SK-N-SH treated with all-trans-retinoic acid at 6 μM for 48 hours (cell line): Measurements from ENCODE around the gene CPAMD8.

ENCODE experiments used
- ATAC-seq: fragments of 200-7000 bp; cut with Tn5 transposase; 3 replicates; pipeline ENCODE4 v1.9.1; 2020; ENCODE audit warnings: mild to moderate bottlenecking, moderate library complexity
- ARNTL ChIP-seq: fragments of 450-650 bp; formaldehyde crosslinking; IDR thresholded peaks from 2 replicates; pipeline ENCODE4 v1.5.0; 2020; ENCODE audit warnings: low read depth, mild to moderate bottlenecking, moderate library complexity, borderline replicate concordance
- CSDC2 ChIP-seq: fragments of 250-450 bp; sonication (Bioruptor Pico); IDR thresholded peaks from 2 replicates; pipeline ENCODE4 v1.5.0; 2020; ENCODE audit warnings: mild to moderate bottlenecking, moderate library complexity
- ESRRG ChIP-seq: fragments of 250-450 bp; sonication (Bioruptor Pico); IDR thresholded peaks from 2 replicates; pipeline ENCODE4 v1.6.1; 2021; ENCODE audit warnings: mild to moderate bottlenecking
- GLIS3 ChIP-seq: fragments of 250-450 bp; sonication (Bioruptor Pico); IDR thresholded peaks from 2 replicates; pipeline ENCODE4 v1.5.0; 2020; ENCODE audit warnings: mild to moderate bottlenecking, moderate library complexity
- ISL1 ChIP-seq: fragments of 250-450 bp; sonication (Bioruptor Pico); IDR thresholded peaks from 2 replicates; pipeline ENCODE4 v2.1.2; 2022; ENCODE audit warnings: mild to moderate bottlenecking, moderate library complexity
- OSR1 ChIP-seq: fragments of 250-450 bp; sonication (Bioruptor Pico); IDR thresholded peaks from 2 replicates; pipeline ENCODE4 v1.8.0; 2022; ENCODE audit warnings: moderate library complexity, mild to moderate bottlenecking, inconsistent platforms
- PPARA ChIP-seq: fragments of 250-450 bp; sonication (Bioruptor Pico); IDR thresholded peaks from 2 replicates; pipeline ENCODE4 v1.5.0; 2020; ENCODE audit warnings: mild to moderate bottlenecking, borderline replicate concordance
- RARB ChIP-seq: fragments of 250-450 bp; sonication (Bioruptor Pico); IDR thresholded peaks from 2 replicates; pipeline ENCODE4 v1.8.0; 2021; ENCODE audit warnings: mild to moderate bottlenecking, moderate library complexity
- TCF4 ChIP-seq: fragments of 250-450 bp; sonication (Bioruptor Pico); IDR thresholded peaks from 2 replicates; pipeline ENCODE4 v1.8.0; 2021; ENCODE audit warnings: mild to moderate bottlenecking, moderate library complexity, borderline replicate concordance
- TOX ChIP-seq: fragments of 250-450 bp; sonication (Bioruptor Pico); IDR thresholded peaks from 2 replicates; pipeline ENCODE4 v1.8.0; 2021; ENCODE audit warnings: mild to moderate bottlenecking, moderate library complexity, borderline replicate concordance
- ZFP3 ChIP-seq: fragments of 250-450 bp; sonication (Bioruptor Pico); IDR thresholded peaks from 2 replicates; pipeline ENCODE4 v1.5.0; 2020; ENCODE audit warnings: mild to moderate bottlenecking, moderate library complexity
- ZFP30 ChIP-seq: fragments of 450-650 bp; formaldehyde crosslinking; IDR thresholded peaks from 2 replicates; pipeline ENCODE4 v1.5.0; 2022; ENCODE audit warnings: mild to moderate bottlenecking, moderate library complexity
- ZNF565 ChIP-seq: fragments of 450-650 bp; formaldehyde crosslinking; conservative IDR thresholded peaks from 2 replicates; pipeline ENCODE4 v1.5.0; 2020; ENCODE audit warnings: low read depth, mild to moderate bottlenecking, moderate library complexity
- ZNF8 ChIP-seq: fragments of 450-650 bp; formaldehyde crosslinking; IDR thresholded peaks from 2 replicates; pipeline ENCODE4 v1.5.0; 2020; ENCODE audit warnings: mild to moderate bottlenecking, moderate library complexity
- TF ChIP-seq, protein P1 (sequence below): fragments of 250-450 bp; sonication (Bioruptor Pico); IDR thresholded peaks from 2 replicates; pipeline ENCODE4 v1.5.1; 2020; ENCODE audit warnings: low read depth, mild to moderate bottlenecking, moderate library complexity
- TF ChIP-seq, protein P2 (sequence below): fragments of 250-450 bp; sonication (Bioruptor Pico); IDR thresholded peaks from 2 replicates; pipeline ENCODE4 v1.8.0; 2020; ENCODE audit warnings: mild to moderate bottlenecking, moderate library complexity, borderline replicate concordance
- TF ChIP-seq, protein P3 (sequence below): fragments of 250-450 bp; sonication (Bioruptor Pico); IDR thresholded peaks from 2 replicates; pipeline ENCODE4 v1.8.0; 2021; ENCODE audit warnings: low read depth, mild to moderate bottlenecking, moderate library complexity, borderline replicate concordance
- TF ChIP-seq, protein P4 (sequence below): fragments of 250-450 bp; sonication (Bioruptor Pico); IDR thresholded peaks from 2 replicates; pipeline ENCODE4 v1.5.1; 2021; ENCODE audit warnings: mild to moderate bottlenecking, moderate library complexity

The CPAMD8 gene

DNA sequence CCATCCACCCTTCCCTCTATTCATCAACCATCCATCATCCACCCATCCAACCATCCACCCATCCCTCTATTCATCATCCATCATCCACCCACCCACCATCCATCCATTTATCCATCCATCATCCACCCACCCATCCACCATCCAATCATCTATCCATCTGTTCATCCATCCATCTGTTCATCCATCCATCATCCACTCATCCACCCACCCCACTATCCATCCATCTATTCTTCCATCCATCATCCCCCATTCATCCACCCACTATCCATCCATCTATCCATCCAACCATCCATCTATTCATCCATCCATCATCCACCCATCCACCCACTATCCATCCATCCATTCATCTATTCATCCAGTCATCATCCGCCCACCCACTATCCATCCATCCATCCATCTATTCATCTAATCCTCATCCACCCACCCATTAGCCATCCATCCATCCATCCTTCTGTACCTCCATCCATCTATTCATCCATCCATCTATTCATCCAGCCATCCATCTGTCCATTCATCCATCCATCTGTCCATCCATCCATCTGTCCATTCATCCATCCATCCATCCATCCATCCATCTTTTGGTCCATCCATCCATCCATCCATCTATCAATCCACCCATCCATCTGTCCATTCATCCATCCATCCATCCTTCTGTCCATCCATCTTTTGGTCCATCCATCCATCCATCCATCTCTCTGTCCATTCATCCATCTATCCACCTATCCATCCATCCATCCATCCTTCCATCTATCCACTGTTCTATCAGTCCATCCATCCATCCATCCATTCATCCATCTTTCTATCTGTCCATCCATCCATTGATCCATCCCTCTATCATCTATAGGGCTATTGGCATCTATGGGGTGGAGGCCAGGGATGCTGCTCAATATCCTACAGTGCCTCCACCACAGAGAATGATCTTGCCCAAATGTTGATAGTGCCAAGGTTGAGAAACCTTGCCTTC lies 47.5 kb downstream of the CPAMD8 start (continued):
- TF ChIP-seq, protein P1, sequence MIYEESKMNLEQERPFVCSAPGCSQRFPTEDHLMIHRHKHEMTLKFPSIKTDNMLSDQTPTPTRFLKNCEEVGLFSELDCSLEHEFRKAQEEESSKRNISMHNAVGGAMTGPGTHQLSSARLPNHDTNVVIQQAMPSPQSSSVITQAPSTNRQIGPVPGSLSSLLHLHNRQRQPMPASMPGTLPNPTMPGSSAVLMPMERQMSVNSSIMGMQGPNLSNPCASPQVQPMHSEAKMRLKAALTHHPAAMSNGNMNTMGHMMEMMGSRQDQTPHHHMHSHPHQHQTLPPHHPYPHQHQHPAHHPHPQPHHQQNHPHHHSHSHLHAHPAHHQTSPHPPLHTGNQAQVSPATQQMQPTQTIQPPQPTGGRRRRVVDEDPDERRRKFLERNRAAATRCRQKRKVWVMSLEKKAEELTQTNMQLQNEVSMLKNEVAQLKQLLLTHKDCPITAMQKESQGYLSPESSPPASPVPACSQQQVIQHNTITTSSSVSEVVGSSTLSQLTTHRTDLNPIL (CRISPR knock-in tag) = no peak
- TF ChIP-seq ESRRG (CRISPR knock-in tag) (no peak), ZFP3 (CRISPR knock-in tag) (no peak), ZNF565 (CRISPR knock-in tag) (no peak), PPARA (no peak)

DNA sequence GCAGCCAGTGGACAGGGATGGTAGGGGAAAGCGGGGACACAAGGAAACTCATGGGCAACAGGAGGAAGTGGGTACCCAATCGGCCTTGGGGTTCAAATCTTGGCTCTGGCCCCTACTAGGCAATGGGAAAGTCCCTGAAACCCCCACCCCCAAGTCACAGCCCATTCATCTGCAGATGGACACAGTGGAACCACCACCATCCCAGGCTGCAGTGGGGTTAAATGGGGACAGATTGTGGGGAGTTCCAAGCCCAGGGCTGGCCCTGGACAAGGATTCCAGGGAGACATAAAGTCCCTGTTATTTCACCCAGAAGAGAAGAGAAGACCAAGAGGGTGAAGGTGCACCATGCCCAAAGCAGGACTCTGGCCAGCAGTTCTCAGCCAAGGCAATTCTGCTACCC lies 48.5 kb downstream of the CPAMD8 start:
- no peak for ATAC-seq
- no peak for TF ChIP-seq PPARA
- TF ChIP-seq GLIS3 = no peak
- TF ChIP-seq, protein P1 (CRISPR knock-in tag) = no peak
- TF ChIP-seq OSR1 (CRISPR knock-in tag) = no peak
- TF ChIP-seq TCF4 = no peak
- TF ChIP-seq, protein P2, sequence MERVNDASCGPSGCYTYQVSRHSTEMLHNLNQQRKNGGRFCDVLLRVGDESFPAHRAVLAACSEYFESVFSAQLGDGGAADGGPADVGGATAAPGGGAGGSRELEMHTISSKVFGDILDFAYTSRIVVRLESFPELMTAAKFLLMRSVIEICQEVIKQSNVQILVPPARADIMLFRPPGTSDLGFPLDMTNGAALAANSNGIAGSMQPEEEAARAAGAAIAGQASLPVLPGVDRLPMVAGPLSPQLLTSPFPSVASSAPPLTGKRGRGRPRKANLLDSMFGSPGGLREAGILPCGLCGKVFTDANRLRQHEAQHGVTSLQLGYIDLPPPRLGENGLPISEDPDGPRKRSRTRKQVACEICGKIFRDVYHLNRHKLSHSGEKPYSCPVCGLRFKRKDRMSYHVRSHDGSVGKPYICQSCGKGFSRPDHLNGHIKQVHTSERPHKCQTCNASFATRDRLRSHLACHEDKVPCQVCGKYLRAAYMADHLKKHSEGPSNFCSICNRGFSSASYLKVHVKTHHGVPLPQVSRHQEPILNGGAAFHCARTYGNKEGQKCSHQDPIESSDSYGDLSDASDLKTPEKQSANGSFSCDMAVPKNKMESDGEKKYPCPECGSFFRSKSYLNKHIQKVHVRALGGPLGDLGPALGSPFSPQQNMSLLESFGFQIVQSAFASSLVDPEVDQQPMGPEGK (CRISPR knock-in tag) = no peak
- TF ChIP-seq ESRRG (CRISPR knock-in tag) = no peak
- TF ChIP-seq, protein P3, sequence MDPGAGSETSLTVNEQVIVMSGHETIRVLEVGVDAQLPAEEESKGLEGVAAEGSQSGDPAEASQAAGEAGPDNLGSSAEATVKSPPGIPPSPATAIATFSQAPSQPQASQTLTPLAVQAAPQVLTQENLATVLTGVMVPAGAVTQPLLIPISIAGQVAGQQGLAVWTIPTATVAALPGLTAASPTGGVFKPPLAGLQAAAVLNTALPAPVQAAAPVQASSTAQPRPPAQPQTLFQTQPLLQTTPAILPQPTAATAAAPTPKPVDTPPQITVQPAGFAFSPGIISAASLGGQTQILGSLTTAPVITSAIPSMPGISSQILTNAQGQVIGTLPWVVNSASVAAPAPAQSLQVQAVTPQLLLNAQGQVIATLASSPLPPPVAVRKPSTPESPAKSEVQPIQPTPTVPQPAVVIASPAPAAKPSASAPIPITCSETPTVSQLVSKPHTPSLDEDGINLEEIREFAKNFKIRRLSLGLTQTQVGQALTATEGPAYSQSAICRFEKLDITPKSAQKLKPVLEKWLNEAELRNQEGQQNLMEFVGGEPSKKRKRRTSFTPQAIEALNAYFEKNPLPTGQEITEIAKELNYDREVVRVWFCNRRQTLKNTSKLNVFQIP (CRISPR knock-in tag) = no peak
- TF ChIP-seq ISL1 = no peak
- TF ChIP-seq CSDC2 (CRISPR knock-in tag) = no peak
- TF ChIP-seq, protein P4, sequence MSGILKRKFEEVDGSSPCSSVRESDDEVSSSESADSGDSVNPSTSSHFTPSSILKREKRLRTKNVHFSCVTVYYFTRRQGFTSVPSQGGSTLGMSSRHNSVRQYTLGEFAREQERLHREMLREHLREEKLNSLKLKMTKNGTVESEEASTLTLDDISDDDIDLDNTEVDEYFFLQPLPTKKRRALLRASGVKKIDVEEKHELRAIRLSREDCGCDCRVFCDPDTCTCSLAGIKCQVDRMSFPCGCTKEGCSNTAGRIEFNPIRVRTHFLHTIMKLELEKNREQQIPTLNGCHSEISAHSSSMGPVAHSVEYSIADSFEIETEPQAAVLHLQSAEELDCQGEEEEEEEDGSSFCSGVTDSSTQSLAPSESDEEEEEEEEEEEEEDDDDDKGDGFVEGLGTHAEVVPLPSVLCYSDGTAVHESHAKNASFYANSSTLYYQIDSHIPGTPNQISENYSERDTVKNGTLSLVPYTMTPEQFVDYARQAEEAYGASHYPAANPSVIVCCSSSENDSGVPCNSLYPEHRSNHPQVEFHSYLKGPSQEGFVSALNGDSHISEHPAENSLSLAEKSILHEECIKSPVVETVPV = no peak
- TF ChIP-seq ZNF565 (CRISPR knock-in tag) = no peak
- TF ChIP-seq RARB (CRISPR knock-in tag) = no peak
- TF ChIP-seq ZFP30 (CRISPR knock-in tag) = no peak
- TF ChIP-seq ZNF8 (CRISPR knock-in tag) = no peak
- no peak for TF ChIP-seq ARNTL (CRISPR knock-in tag)

DNA sequence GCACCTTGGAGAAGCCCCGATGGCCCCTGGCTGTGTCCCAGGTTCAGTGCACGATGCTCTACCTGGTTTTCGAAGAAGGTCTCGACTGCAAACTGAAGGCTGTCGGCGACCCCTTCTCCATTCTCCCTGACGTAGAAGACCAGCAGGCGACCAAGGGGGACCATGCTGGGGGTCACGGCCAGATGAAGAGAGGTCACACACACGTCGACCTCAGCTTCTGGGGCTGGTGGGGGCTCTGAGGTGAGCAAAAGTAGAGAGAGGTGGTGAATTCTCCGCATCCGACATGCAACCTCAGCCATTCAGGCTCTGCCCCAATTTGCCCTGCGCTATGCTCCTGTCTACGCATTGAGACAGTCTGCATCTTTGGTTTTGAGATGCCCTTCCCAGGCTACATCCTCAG lies 49.3 kb downstream of the CPAMD8 start:
- TF ChIP-seq, protein P3 (CRISPR knock-in tag) = no peak
- no peak for TF ChIP-seq ZNF565 (CRISPR knock-in tag)
- TF ChIP-seq PPARA = no peak
- TF ChIP-seq, protein P2 (CRISPR knock-in tag) = no peak
- TF ChIP-seq TOX (CRISPR knock-in tag) = no peak
- no peak for TF ChIP-seq ZFP3 (CRISPR knock-in tag)
- TF ChIP-seq ARNTL (CRISPR knock-in tag) = no peak
- TF ChIP-seq TCF4 = no peak
- no peak for TF ChIP-seq GLIS3
- TF ChIP-seq, protein P4 = no peak
- TF ChIP-seq, protein P1 (CRISPR knock-in tag) = no peak
- no peak for TF ChIP-seq OSR1 (CRISPR knock-in tag)
- no peak for ATAC-seq
